DND-41 (cell line): ENCODE results near the gene SLC1A3.

Experiments
- CTCF ChIP-seq: IDR thresholded peaks from 2 replicates; pipeline ENCODE4 v1.5.1; 2012; ENCODE audit warnings: borderline replicate concordance, low read length, moderate library complexity, mild to moderate bottlenecking; ENCODE audit not compliant: poor library complexity, severe bottlenecking; ENCODE audit errors: extremely low read depth
- EZH2 ChIP-seq: IDR thresholded peaks from 3 replicates; pipeline ENCODE4 v1.6.1; 2012; ENCODE audit warnings: borderline replicate concordance, low read depth, mild to moderate bottlenecking, moderate library complexity, low read length, inconsistent platforms; ENCODE audit not compliant: severe bottlenecking

GRCh38 chr5:36653044-36653705 is 46.8 kb downstream of the SLC1A3 start:
- TF ChIP-seq CTCF (no peak), EZH2 (no peak)
